GM12874 (cell line): ENCODE measurements around the gene TMEM119.
A peak's percentile ranks its signal among the peaks of the same experiment; 100 is the strongest.

Experiments
- TF ChIP-seq, protein P1 (sequence below): IDR thresholded peaks from 2 replicates; pipeline ENCODE4 v1.5.1; 2011; ENCODE audit warnings: low read depth, mild to moderate bottlenecking, control low read depth, low read length, moderate library complexity; ENCODE audit not compliant: insufficient read depth

TMEM119 gene

DNA sequence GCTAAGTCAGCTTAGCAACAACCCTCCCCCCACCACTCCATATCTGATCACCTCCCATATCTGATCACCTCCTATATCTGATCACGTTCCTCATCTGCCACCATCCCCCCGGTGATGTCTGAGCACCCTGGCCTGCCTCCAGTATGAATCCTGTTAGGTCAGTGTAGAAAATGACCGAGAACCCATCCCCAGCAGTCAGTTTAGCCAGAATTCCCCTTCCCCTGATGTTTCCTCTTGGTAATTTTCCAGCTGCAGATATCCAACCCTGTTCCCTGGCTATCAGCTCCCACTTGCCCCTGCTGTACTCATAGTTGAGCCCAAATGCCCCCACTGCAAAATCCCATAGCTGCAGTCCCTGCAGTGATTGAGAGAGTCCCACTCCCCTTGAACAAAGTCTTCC, 23.3 kb upstream of the TMEM119 start:
- TF ChIP-seq, protein P1, sequence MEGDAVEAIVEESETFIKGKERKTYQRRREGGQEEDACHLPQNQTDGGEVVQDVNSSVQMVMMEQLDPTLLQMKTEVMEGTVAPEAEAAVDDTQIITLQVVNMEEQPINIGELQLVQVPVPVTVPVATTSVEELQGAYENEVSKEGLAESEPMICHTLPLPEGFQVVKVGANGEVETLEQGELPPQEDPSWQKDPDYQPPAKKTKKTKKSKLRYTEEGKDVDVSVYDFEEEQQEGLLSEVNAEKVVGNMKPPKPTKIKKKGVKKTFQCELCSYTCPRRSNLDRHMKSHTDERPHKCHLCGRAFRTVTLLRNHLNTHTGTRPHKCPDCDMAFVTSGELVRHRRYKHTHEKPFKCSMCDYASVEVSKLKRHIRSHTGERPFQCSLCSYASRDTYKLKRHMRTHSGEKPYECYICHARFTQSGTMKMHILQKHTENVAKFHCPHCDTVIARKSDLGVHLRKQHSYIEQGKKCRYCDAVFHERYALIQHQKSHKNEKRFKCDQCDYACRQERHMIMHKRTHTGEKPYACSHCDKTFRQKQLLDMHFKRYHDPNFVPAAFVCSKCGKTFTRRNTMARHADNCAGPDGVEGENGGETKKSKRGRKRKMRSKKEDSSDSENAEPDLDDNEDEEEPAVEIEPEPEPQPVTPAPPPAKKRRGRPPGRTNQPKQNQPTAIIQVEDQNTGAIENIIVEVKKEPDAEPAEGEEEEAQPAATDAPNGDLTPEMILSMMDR, result no peak

DNA sequence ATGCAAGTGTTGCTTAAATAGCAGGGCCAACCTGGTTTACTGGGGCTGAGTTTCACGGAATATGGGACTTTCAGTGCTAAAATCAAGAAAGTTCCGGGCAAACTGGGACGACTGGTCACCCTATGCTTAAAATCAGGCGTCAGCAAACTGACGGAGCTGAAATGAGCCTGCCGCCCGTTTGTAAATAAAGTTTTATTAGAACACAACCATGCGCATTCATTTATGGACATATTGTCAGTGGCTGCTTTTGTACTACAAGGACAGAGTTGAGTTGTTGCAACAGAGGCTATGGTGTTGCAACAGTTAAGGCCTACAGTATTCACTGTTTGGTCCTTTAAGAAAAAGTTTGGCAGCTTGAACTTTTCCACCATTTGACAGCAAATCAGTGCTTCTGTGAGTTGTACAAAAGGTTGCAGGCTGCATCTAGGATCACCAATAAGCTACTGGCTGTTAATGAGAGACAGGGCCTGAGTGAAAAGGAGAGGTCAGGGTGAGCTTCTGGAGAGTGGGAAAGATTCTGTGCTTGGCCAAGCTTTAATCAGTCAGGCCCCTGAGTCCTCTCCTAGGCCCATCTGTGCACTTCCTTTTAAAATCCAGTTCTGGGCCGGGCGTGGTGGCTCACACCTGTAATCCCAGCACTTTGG, 22.5 kb upstream of the TMEM119 start:
- TF ChIP-seq, protein P1, result no peak

DNA sequence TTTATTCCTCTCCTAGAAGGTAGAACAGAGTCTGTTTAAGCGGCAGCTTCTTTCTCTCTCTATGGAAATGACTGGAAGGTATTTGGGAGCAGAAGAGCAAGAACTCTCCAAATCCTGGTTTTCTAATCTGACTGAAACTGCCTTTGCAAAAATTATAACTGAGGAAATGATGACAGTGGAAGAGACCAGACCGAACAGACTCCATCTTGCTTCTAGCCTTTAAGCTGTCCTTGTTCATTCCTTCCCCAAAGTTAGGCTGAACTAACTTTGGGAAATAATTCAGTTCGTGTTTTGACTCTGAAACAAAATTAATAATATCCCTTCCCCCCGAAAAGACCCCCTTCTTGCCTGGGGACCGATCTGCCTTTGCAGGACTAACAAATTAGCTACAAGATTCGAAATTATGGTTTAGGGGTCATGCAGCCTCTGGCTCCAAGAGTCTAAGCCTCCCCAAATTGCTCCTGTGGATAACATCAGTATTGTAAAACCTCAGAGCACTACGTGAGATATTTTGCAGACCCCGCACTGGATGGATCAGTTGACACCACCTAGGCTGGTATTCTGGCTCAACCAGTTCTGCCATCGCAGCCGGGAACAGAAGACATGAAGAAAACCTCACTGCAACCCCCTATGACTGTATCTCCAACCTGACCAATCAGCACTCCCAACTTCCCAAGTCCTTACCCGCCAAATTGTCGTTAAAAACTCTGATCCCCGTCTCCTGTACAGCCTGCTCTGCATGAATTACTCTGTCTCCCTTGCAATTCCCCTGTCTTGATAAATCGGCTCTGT, 21.7 kb upstream of the TMEM119 start:
- TF ChIP-seq, protein P1, result no peak

DNA sequence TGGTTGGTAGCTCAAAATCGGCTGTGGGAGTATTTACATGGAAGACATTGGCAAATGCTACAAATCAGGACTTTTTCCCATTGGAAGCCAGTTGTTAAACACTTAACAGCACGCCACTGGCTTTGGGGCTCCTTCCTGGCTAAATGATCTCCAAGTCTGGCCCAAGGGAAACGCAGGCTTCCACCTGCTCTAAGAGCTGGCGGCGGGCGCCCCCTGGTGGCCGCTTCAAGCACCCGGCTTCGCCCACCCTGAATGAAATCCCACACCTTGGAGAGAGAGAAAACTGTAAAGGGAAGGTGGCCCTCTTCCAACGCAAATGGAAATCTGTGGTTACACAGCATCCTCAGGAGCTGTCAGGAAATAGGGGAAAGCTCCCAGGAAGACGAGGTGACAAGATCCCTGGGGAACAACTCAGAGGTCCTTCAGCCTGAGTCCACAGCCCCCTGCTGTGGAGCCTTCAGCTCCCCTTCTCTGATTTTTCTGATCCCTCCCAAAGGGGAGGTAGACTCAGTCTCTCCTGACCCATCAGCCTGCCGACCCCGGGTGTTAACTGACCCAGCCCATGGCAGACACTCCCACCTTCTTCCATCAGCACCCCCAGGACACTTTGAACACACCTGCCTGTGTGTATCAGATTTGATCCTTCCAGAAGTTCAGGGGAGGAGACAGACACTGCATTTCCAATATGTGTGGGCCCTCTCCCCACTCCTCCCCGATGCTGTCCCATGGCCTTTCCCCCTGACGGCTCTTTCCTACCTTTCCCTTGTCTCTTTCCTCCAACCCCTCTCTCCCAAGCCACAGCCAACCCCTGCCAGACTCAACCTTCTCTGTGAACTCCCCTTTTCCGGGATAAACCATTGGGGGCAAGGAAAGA, 20.4 kb upstream of the TMEM119 start:
- TF ChIP-seq, protein P1, result peak; percentile 91

DNA sequence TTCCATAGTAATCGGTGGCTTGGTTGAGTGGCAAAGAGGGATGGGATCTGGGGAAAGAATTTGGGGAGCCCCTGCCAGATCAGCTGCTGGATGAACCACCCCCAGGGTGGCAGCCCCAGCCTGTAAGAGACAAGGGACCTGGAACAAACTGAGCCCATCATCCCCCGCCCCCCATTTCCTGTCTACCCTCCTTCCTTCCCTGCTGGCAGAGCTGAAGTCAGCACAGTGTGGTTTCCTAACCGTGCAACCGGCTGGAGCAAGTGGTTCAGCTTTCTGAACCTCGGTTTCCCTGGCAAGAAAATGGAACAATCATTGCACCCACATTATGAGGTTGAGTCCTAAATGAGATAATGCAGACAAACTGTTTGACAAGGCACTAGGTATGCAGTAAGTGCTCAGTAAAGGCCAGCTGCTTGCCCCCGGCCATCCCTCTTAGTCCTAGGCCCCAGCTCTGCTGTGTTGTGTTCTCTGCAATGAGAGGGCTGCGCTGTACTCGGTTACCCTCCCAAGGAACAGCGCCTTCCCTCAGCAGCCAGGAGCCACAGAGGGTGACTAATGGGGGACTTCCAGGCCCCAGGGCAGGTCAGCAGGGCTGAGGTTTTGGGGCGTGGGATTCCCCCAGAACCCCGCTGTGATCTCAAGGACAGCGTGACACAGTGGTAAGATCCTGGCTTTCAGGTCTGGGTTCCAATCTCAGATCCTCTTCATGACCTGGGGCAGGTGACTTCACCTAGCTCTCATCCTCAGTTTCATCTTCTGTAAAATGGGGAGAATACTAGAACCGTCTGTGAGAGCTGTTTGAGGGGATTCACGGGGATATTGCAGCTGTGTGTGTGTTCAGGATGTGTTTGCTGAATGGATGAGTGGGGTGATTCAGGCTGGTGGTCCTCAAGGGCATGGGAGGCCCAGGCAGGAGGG, 19.3 kb upstream of the TMEM119 start:
- TF ChIP-seq, protein P1, result no peak

DNA sequence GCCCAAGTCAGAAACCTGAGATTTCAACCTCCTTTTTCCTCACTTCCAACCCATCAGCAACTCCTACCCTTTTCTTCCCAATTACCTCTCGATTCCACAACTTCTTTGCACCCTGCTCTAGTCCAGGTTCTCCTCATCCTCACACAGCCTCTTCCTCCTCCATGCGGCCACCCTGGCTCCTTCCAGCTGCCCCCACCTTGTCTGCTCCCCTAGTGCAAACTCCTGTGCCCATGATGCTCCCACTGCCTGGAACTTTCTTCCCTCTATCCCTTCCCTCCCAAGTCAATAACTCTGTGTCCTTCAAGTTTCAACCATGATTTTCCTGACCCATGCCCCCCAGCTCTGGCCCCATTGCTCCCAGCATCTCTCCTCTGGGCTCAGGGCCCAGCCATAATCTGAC, 18.5 kb upstream of the TMEM119 start:
- TF ChIP-seq, protein P1, result no peak
